Endometrial microvascular endothelial cells (primary cell): Measurements from ENCODE around the gene POLA1. TPM values are rescaled to one million over a fixed set of nuclear protein-coding genes. Genes with fewer than 3 reads are reported as not detected.

Experiments used
- in situ Hi-C: cut with HindIII; loops from 2 replicates; pipeline ENCODE4 v1.10.0; 2017; ENCODE audit warnings: low sequenced_read_pairs, low pct_unique_long_range_greater_than_20kb; ENCODE audit errors: inconsistent ontology term
- total RNA-seq: library from RNA; depleted of rRNA; stranded (reverse); fragments of >200 nt; gene quantifications from one replicate; pipeline ENCODE4 v1.2.3, GENCODE V29; 2015; ENCODE audit errors: inconsistent ontology term

POLA1 gene
- total RNA-seq, 1 donor from 2014 or later: 12.4 TPM

DNA sequence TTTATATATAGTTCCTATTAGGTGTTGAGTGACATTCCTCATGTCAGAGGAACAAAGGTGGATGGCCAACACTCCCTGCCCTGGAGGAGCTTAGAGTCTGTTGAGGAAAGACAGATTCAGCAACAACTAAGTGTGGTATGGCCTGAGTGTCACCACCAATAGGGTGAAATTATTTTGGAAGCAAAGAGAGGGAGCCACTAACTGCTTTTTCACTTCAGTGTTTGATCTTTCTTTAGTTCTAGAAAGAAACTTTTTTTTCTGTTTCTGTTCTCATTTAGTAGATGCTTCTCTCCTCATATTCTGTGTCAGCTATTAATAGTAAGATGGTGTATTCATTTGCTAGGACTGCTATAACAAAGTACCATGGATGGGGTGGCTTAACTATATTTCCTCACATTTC is 240.6 kb downstream of the POLA1 start:
- in situ Hi-C loops: no loop called here

DNA sequence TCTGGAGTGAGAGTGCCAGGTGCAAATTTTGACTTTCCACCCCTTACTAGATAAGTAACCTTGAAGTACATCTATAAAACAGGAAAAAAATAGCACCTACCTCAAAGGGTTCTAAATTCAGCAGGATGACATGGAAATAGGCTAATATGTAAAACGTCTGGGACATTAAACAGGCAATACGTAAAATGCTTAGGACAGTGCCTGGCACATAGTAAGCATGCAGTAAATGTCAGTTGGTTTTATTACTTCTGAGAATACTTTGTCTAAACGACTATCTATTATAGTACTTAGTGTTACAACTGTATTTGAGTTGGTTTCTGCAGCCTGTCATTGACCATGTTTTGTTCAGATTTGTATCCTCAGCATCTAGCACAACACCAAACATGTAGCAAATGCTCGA is 251.3 kb downstream of the POLA1 start:
- in situ Hi-C loops: no loop called here

DNA sequence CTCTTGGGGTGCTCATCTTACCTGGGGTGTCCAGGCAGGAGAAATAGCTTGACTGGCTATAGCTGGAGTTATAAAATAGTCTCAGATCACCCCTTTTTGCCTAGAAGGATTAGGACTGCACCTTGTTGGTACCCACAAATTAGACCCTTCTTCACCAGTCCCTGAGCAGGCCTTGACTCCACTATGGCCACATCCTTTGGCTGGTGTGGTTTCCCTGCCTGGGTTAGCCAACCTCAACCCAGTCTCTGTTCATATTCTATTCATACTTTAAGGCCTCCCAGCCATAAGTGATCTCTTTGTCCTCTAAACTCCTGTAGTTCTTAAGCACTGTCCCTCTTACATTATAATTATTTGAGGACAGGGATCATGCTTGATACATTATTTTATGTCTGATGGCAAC is 252.7 kb downstream of the POLA1 start:
- in situ Hi-C loops: no loop called here

DNA sequence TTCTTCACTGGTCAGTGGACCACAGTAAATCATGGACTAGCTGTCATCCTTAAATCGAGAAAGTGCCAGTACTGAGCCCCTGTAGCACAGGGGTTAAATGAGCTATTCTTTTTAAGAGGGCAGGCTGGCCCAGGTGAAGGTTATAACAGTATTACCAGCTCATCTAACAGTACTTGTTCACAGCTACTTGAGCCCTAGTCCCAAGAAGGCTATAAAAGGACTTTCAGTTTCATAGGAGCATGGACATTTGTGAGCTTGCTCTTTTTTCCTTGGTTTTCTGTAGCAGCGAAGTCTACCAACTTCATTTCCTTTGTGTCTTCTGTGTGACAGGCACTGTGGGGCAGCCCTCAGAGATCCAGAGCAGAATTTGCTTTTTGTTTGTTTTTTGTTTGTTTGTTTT is 261.0 kb downstream of the POLA1 start:
- in situ Hi-C loops: no loop called here

DNA sequence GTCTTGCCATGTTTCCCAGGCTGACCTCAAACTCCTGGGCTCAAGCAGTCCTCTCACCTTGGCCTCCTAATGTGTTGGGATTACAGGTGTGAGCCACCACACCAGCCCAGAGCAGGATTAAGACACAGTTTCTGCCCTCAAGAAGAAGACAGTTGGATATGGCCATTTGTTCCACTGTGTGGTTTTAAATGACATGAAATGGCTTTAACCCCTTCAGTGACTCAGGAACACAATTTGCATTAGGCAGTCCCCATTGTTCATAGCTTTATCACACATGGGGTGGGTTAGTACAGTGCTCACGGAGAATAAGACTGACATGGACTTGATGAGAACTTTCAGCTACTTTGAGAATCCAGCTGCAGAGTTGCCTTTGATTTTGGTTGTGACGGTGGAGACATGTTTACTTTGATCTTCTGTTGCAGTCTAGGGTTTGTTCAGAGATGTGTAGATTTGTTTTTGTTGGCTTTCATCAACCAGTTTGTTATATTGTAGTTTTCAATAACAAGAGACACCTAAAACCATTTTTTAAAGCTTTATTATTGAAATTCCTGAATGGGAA is 261.7 kb downstream of the POLA1 start:
- in situ Hi-C loops: no loop called here

DNA sequence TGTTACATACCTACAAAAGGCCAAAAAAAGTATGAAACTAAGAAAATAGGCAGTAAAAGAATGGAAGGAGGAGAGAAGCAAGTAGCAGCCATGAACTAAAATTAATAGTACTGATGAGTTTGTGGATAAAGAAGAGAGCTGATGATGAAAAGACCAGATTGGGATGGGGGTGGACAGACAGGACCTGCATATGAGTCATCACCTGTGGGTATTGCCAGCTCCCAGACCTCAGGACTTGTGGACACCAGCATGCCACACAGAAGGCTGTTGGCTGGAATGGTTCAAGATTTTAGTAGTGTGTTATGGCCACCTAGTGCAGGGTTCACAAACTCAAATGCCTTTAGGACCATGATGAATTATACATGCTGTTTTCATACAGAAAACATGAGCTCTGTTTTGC is 263.1 kb downstream of the POLA1 start:
- in situ Hi-C loops: no loop called here

DNA sequence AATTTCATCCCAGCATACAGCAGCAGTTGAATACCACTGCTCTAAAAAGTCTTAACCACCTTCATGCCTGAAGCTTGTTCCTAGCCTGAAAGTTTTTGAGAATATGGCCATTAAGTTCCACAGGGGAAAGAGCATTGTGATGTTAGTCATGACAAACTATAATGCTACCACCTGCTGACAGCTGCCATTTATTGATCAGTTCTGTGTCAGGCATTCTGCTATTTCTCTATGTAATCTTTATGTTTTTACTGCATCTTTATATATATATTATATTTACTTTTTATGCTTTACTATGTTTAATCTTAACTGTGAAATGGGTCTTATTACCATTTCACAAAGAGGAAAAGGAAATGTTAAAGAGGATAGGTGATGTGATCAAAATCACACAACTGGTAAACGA is 268.1 kb downstream of the POLA1 start:
- in situ Hi-C loops: no loop called here

DNA sequence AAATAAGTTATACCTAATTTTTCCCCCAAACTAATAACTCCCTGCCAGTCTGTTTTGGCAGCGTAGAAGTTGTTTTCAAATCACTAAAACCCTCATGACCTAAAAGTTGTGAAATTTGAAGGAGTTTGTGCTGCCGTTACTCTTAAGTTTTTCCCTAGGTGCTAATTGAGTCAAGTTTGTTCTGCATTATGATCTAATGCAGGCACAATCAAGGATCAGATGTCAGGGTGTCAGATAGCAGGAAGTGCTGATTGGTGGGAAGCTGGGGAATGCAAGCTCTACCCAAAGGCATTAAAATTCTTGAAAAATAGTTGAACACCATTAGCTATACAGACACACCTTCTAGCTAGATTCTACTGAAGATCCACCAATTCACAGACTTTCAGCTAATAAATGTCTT is 270.1 kb downstream of the POLA1 start:
- in situ Hi-C loops: no loop called here

DNA sequence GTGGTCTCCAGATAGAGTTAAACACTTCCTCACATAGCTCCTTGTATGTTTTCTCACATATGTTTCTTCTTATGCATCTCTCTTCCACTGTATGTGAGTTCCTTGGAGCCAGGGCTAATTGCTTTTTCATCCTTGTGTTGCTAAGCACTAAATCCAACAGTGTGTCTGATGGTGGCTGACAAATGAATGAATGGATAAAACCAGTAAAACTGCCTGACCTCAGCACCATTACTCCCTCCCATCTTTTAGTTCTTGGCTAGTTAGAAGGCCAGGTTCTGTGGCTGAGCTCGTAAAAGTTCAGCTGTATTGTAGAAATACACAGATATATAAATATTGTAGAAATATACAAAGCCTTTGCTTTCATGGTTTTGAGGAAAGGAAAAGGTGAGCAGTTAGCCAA is 271.7 kb downstream of the POLA1 start:
- in situ Hi-C loops: no loop called here

DNA sequence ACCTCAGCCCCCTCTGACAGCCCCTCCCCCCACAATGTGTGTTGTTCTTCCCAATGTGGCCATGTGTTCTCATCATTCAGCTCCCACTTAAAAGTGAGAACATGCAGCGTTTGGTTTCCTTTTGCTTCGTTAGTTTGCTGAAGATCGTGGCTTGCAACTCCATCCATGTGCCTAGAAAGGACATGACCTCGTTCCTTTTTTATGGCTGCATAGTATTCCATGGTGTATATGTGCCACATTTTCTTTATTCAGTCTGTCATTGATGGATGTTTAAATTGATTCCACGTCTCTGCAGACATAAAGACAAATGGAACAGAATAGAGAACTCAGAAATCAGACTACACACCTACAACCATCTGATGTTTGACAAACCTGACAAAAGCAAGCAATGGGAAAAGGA is 276.1 kb downstream of the POLA1 start:
- in situ Hi-C loops: no loop called here

DNA sequence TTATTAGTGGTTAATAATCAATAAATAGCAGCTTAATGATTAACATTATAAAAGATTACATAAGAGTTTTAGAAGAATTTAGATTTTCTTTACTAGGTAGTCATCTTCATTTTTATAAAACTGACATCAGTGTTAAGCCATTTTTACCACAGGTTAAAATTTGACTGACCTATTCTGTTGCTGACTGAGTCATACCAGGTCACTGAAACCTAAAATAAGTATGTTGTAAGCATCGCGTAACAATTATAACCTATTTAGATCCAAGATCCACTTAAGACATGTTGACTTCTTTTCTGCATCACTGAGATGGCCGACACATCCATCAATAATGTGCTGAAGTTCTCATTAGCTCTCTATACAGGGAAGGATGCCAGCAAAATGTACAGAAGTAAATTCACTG is 285.4 kb downstream of the POLA1 start:
- in situ Hi-C loops: no loop called here

DNA sequence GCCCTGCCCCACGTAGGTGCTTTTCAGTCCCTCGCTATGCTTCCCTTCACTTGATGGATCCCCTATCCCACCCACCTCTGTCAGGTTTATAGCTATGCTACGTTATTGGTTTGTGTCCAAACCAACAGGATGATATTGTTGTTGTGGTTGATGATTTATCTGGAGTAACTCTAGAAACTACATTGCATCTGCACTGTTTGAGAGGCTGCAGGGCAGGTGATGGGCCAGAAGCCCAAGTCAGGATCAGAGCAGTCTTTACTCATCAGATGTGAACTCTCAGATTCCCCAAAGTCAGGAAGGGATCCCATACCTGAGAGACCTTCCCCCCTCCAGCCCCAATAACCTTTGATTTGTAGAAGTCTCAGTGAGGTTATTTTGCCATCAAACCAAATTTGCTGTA is 287.3 kb downstream of the POLA1 start:
- in situ Hi-C loops: no loop called here

DNA sequence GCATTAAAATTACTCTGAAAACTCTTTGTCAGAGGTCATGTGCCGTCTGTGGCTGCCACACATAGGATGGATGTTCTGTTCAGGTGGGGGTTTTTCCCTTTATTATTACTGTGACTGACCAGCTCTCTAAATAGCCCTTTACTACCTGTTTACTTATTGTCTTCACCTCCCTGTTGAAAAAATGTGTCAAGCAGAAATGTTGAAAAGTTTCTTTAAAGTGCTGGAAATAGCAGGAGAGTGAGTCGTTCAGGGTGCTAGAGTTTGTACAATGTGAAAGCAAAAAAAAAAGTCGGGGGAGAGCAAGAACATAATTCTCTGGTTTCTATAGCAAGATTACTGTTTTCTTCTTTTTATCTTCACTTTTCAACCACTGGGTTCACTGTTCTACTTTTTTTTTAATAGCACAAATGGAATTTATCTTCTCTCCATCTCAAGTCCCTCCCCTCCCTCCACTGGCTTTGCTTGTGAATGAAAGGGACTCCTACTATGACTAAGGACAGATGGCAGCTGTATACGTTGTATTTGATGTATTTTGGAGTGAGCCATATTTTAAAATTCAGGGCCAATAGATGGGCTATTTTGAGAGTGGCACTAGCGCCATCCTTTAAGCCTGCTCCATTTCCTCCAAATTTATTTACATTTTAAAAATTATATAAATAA is 288.7 kb downstream of the POLA1 start:
- in situ Hi-C loops: no loop called here

DNA sequence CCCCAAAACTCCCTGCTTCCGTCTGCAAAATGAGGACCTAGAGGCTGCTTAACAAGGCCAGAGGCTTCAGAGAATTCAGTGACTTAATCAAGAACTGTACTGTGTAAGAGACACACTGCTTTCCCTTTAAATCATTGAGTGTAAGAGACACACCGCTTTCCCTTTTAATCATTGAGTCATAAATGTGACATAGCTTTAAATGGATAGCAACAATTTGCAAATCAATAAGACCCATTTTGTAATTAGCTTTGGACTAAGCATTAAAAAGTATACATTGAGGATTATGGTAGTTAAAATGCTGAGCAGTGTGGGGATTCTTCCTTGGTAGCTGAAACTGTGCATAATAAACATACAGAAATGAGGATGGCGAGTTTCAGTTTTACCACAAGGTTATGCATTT is 290.2 kb downstream of the POLA1 start:
- in situ Hi-C loops: no loop called here

DNA sequence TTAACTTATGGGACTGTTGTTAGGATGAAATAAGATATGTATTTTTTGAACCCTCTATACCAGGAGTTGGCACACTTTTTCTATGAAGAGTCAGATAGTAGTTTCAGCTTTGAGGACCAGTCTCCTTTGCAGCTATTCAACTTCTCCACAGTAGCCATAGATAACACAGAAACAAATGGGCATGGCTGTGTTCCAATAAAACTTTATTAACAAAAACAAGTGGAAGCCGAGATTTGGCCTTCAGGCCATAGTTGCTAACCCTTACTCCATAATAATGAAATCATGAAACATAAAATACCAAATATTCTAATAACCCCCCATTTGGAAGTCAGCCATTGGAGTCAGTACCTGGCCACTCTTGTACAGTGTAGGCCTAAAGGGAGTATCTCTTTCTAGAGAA is 291.4 kb downstream of the POLA1 start:
- in situ Hi-C loops: no loop called here

DNA sequence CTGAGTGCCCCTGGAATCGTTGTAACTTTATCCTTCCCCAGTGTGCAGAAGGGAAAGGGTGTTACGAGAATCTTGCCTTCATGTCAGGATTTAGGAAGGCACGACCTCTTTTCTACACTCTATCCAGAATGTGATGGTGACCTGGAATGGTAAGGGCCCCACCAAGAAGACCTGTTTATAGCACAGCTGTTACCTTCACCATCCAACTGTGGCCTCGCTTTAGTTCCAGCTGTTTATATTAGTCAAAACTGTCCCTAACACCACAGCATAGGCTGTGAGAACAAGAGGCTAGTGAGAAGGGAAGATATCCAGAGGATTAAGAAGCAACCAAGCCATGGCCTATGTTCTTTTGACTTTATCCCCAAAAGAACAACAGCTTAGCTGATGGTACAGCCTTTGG is 294.0 kb downstream of the POLA1 start:
- in situ Hi-C loops: no loop called here

DNA sequence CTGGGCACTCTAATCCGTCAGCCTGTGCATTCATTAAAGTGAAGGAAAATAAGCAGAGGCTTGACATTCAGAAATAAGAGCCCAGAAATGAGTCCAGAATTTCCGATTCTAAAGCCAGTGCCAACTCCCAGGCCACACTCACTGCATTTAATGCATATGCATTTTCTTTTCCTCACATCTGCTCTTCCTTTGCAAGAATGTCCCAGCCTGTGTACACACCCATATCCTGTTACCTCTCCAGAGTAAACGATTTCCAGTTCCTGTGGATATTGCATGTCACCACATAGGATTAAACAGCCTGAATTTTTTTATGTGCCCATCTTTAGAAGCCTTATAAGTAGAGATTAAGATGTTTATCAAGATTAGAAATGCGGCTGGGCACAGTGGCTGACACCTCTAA is 294.6 kb downstream of the POLA1 start:
- in situ Hi-C loops: no loop called here

DNA sequence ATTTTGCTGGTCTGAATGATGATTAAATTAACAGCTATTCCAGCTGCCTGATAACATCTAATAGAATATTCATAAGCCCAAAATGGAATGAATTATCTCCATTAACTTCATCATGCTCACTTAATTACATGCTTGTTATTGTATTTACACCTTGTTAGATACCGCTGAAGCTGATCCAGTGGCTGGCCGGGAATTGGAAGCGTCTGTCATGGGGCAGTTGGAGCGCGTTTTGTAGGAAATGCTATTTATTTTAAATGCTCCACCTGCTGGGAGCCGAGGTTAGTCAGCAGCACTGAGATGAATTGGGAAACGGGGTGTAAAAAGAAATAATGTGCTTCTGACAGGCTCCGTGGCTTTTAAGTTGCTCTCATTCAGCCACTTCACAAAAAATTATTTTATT is 296.8 kb downstream of the POLA1 start:
- in situ Hi-C loops: no loop called here

DNA sequence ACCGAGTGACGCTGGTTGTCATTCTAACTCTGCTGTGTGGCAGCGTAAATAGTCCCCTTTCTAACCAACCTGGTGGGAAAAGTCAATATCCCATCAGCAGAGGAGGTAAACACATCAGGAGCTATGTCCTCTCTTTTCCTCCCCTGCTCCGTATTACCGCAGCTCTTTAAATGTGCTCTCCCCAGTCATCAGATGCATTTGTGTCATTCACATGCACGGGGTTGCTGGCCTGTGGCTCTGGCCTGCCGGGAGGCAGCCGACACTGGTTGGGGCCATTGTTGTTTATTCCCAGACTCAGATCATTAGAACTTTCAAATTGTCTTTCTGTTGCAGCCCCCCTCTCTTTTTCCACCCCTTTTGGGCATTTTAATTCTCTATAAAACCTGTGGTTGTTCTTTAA is 300.2 kb downstream of the POLA1 start:
- in situ Hi-C loops: no loop called here

DNA sequence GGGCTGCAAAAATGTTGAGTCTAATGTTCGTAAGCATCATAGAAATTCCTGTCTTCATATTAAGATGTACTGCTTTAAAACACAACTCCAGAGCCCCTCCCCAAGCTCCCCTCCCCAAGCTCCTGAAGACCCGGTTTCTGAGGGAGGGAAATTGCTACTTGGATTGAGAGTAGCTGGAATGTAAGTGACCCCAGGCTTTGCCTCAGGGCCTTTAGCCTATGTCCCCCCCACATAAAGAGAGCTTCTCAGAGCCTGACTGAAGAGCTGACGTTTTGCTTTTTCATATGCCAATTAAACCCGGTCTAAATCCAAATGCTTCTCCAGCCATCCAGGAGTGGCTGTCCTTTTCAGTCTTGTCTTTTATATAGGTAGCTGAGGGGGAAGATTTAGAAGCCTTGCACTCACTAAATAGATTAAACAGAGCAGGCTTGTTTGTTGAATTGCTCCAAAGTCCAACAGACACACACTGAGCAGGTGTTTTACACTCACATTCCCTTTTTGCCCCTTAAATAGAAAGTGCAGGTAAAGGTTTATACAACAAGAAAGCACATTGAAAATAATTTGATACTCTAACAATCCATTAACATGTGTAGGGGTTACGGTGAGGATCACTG is 302.5 kb downstream of the POLA1 start:
- in situ Hi-C loops: no loop called here

DNA sequence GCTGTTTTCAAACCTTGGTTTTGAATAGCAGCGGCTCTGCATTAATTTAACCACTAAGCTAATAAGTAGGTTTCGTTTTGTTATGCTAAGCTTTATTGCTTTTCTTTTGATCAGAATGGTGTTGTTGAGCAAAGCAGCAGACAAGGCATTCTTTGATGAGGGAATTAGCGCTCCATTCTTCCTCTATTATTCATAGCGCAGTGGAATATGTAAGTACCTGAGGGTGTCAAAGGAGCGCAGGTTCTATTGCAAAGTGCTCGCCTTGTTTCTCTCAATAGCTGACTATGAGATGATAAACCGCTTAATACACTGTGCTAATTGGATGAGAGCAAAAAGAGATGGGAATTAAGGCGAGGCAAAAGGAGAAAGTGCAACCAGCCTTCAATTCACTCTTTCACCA is 305.8 kb downstream of the POLA1 start:
- in situ Hi-C loops: no loop called here
